ENCODE data around the gene FAM228A.

DNA sequence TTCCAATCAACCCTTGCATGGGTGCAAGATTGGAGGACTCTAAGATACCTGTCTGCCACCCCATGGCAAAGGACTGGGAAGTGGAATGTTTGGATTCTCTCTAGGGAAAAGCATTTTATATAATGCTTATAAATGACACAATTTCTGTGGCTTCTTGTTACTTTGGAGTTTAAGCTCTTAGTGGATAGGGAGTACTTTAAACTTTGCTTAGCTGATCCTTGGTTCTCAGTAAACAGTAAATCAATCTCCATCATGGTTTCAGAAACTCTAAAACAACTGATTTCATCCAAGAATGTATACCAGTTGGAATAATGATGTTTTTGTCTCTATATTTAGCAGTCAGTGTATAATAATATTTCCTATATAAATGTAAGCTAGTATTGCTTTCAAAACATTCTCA is 14.1 kb upstream of the FAM228A start:
- TF ChIP-seq, protein P1, sequence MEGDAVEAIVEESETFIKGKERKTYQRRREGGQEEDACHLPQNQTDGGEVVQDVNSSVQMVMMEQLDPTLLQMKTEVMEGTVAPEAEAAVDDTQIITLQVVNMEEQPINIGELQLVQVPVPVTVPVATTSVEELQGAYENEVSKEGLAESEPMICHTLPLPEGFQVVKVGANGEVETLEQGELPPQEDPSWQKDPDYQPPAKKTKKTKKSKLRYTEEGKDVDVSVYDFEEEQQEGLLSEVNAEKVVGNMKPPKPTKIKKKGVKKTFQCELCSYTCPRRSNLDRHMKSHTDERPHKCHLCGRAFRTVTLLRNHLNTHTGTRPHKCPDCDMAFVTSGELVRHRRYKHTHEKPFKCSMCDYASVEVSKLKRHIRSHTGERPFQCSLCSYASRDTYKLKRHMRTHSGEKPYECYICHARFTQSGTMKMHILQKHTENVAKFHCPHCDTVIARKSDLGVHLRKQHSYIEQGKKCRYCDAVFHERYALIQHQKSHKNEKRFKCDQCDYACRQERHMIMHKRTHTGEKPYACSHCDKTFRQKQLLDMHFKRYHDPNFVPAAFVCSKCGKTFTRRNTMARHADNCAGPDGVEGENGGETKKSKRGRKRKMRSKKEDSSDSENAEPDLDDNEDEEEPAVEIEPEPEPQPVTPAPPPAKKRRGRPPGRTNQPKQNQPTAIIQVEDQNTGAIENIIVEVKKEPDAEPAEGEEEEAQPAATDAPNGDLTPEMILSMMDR (IDR thresholded peaks at IDR 0.05; ENCODE audit: low read depth, low read length, poor library complexity, severe bottlenecking): no peak
- no peak for TF ChIP-seq EZH2phosphoT487 (IDR thresholded peaks at IDR 0.05; ENCODE audit: borderline replicate concordance, low read length)

Data from DOHH2 (cell line).